HepG2 (cell line): Measurements from ENCODE around the gene SPA17. TPM values are rescaled to one million over a fixed set of nuclear protein-coding genes. Genes with fewer than 3 reads are reported as not detected.

Source experiments
- DZIP1 ChIP-seq: sonication (generic); formaldehyde crosslinking; IDR thresholded peaks from 2 replicates; pipeline ENCODE4 v1.5.0; 2020; ENCODE audit warnings: mild to moderate bottlenecking, missing genetic modification reagents
- JUN ChIP-seq: sonication (generic); formaldehyde crosslinking; IDR thresholded peaks from 2 replicates; pipeline ENCODE4 v1.4.0; 2020; ENCODE audit warnings: mild to moderate bottlenecking, missing genetic modification reagents
- KDM3A ChIP-seq: IDR thresholded peaks from 2 replicates; pipeline ENCODE4 v1.6.1; 2018; ENCODE audit warnings: low read depth, missing compliant biosample characterization
- NFIC ChIP-seq: IDR thresholded peaks from 2 replicates; pipeline ENCODE4 v1.6.1; 2012; ENCODE audit warnings: mild to moderate bottlenecking, low read length, inconsistent platforms
- SMARCE1 ChIP-seq: fragments of 450-650 bp; IDR thresholded peaks from 2 replicates; pipeline ENCODE4 v1.6.1; 2017; ENCODE audit warnings: borderline replicate concordance
- ZNF274 ChIP-seq: sonication (generic); formaldehyde crosslinking; IDR thresholded peaks from 2 replicates; pipeline ENCODE4 v1.5.1; 2020; ENCODE audit warnings: mild to moderate bottlenecking, missing genetic modification reagents
- ZNF329 ChIP-seq: sonication (generic); formaldehyde crosslinking; IDR thresholded peaks from 2 replicates; pipeline ENCODE4 v1.9.0; 2021; ENCODE audit warnings: low read depth, mild to moderate bottlenecking, missing genetic modification reagents
- ZNF407 ChIP-seq: sonication (generic); formaldehyde crosslinking; IDR thresholded peaks from one replicate; pipeline ENCODE4 v1.5.1; 2020; ENCODE audit warnings: mild to moderate bottlenecking, missing genetic modification reagents; ENCODE audit errors: not compliant biosample characterization
- ZNF768 ChIP-seq: sonication (generic); formaldehyde crosslinking; IDR thresholded peaks from 2 replicates; pipeline ENCODE4 v1.4.0; 2020; ENCODE audit warnings: missing genetic modification reagents
- ZNF841 ChIP-seq: sonication (generic); formaldehyde crosslinking; IDR thresholded peaks from 2 replicates; pipeline ENCODE4 v1.8.1; 2023; ENCODE audit warnings: missing genetic modification reagents, borderline replicate concordance
- ZSCAN5A ChIP-seq: sonication (generic); formaldehyde crosslinking; IDR thresholded peaks from 2 replicates; pipeline ENCODE4 v1.8.0; 2022; ENCODE audit warnings: mild to moderate bottlenecking, missing genetic modification reagents, borderline replicate concordance
- polyA plus RNA-seq, 8 experiments: library from polyadenylated mRNA; depleted of rRNA in 3 of 8; stranded (reverse) in 7 of 8; unstranded in 1 of 8; fragments of >200 nt; fragmentation: Illumina TruSeq in 4 of 8; extraction: Trizol in 4 of 8; gene quantifications; 2 replicates each; pipeline versions ENCODE4 v1.2.1 to v1.2.3, GENCODE V29; 2011 to 2016; ENCODE audit warnings: low read depth in 4 of 8, missing spikeins in 1 of 8, mixed read lengths in 1 of 8; ENCODE audit not compliant: insufficient read depth in 1 of 8
- total RNA-seq, 5 experiments: library from RNA; depleted of rRNA; stranded (reverse); fragments of >200 nt; fragmentation: Illumina TruSeq; extraction: Trizol; gene quantifications; 2 replicates each; pipeline ENCODE4 v1.2.3, GENCODE V29; 2016; ENCODE audit warnings: low read depth in 1 of 5

The SPA17 gene
- total and polyA plus RNA-seq, 2 of the 13 experiments (the other 11 are each of a cell fraction or from before 2014, with no cell fraction given): 4.4 to 8.4 TPM

GRCh38 chr11:124740277-124740882 is 66.7 kb downstream of the SPA17 start (continued):
- TF ChIP-seq ZNF768 (CRISPR knock-in tag): 0 out of 2 replicates have a peak, but pooled peaks have one; percentile 23
- TF ChIP-seq SMARCE1: no peak
- TF ChIP-seq ZNF407 (CRISPR knock-in tag): no peak
- TF ChIP-seq ZNF274: no peak
- no peak for TF ChIP-seq JUN
- TF ChIP-seq NFIC: no peak
- TF ChIP-seq ZSCAN5A (CRISPR knock-in tag): no peak
- no peak for TF ChIP-seq ZNF329 (CRISPR knock-in tag)
- no peak for TF ChIP-seq ZNF841 (CRISPR knock-in tag)
- no peak for TF ChIP-seq DZIP1
- TF ChIP-seq KDM3A (CRISPR knock-in tag): no peak
